OCI-LY7 (cell line): ENCODE data around the gene MANSC1. TPM values are rescaled to one million over a fixed set of nuclear protein-coding genes. Genes with fewer than 3 reads are reported as not detected.

Experiments used
- BruUV-seq: library from RNA; stranded (reverse); fragments of 400-500 nt; replicated peaks from 2 replicates; lab custom pipeline; 2021; lab: Mats Ljungman, UMichigan
- CTCF ChIA-PET: fragments of 300-600 bp; sonication (Branson Sonifier 250); formaldehyde crosslinking; loops from one replicate; lab custom pipeline; 2022; ENCODE audit warnings: antibody characterized with exemption; ENCODE audit not compliant: unreplicated experiment; lab: Charles Lee
- POLR2A ChIA-PET: fragments of 300-600 bp; sonication (Branson Sonifier 250); formaldehyde crosslinking; loops from one replicate; lab custom pipeline; 2022; ENCODE audit warnings: antibody characterized with exemption; lab: Charles Lee
- DNase-seq: peaks from one replicate; pipeline ENCODE4 v3.0.0-alpha.2; 2015; ENCODE audit warnings: low spot score
- H2AFZ ChIP-seq: fragments of 200-600 bp; sonication (generic), shearing (Covaris generic); 2 replicates; pipeline ENCODE4 v1.6.1; 2014; ENCODE audit warnings: mild to moderate bottlenecking, antibody characterized with exemption, low read length, moderate library complexity
- H3K27ac ChIP-seq: fragments of 200-600 bp; sonication (generic); 2 replicates; pipeline ENCODE4 v1.5.1; 2014; ENCODE audit warnings: mixed run types, low read depth, mild to moderate bottlenecking, moderate library complexity, low read length, inconsistent platforms; ENCODE audit not compliant: poor library complexity, severe bottlenecking
- H3K36me3 ChIP-seq: fragments of 200-600 bp; sonication (generic); 2 replicates; pipeline ENCODE4 v1.6.1; 2014; ENCODE audit warnings: mild to moderate bottlenecking, antibody characterized with exemption, low read length, moderate library complexity, mixed read lengths; ENCODE audit not compliant: insufficient read depth
- H3K4me1 ChIP-seq: fragments of 200-600 bp; sonication (generic); 2 replicates; pipeline ENCODE4 v1.5.1; 2014; ENCODE audit warnings: mild to moderate bottlenecking, low read length; ENCODE audit not compliant: insufficient read depth, poor library complexity, severe bottlenecking
- H3K4me2 ChIP-seq: fragments of 200-600 bp; sonication (generic); 2 replicates; pipeline ENCODE4 v1.6.1; 2014; ENCODE audit warnings: mild to moderate bottlenecking, low read length
- H3K4me3 ChIP-seq: fragments of 200-600 bp; sonication (generic); 2 replicates; pipeline ENCODE4 v1.5.1; 2014; ENCODE audit warnings: mild to moderate bottlenecking, low read depth, low read length; ENCODE audit not compliant: poor library complexity, severe bottlenecking
- H3K79me2 ChIP-seq: fragments of 200-600 bp; sonication (generic); 2 replicates; pipeline ENCODE4 v1.6.1; 2016; ENCODE audit warnings: low read depth, mild to moderate bottlenecking, low read length, moderate library complexity, mixed read lengths; ENCODE audit not compliant: insufficient read depth
- H3K9me2 ChIP-seq: fragments of 200-600 bp; sonication (generic); 2 replicates; pipeline ENCODE4 v1.6.1; 2016; ENCODE audit warnings: mild to moderate bottlenecking, low read length, mixed read lengths; ENCODE audit not compliant: insufficient read depth
- H3K9me3 ChIP-seq: fragments of 200-600 bp; sonication (generic); 2 replicates; pipeline ENCODE4 v1.6.1; 2014; ENCODE audit warnings: mild to moderate bottlenecking, mixed run types, low read length, mixed read lengths
- H4K20me1 ChIP-seq: fragments of 200-600 bp; sonication (generic); 2 replicates; pipeline ENCODE4 v1.6.1; 2014; ENCODE audit warnings: mild to moderate bottlenecking, antibody characterized with exemption, low read length, moderate library complexity, mixed read lengths; ENCODE audit not compliant: insufficient read depth
- EZH2phosphoT487 ChIP-seq: fragments of 200-600 bp; sonication (generic); IDR thresholded peaks from 2 replicates; pipeline ENCODE4 v1.6.1; 2018; ENCODE audit warnings: low read depth, borderline replicate concordance, mild to moderate bottlenecking, mixed run types, antibody characterized with exemption, low read length, moderate library complexity, mixed read lengths
- intact Hi-C: fragments of 100-400 bp; cut with micrococcal nuclease; formaldehyde crosslinking; loops from one replicate; pipeline ENCODE4 v1.10.0; 2022; ENCODE audit not compliant: unreplicated experiment
- total RNA-seq, 2 experiments: library from RNA; depleted of rRNA in 1 of 2; stranded (reverse); fragments of >200 nt in 1 of 2; shearing (Covaris generic) in 1 of 2; gene quantifications; 2 replicates each; pipeline ENCODE4 v1.2.3, GENCODE V29; 2014 to 2022
- TF ChIP-seq, protein P1 (sequence below): fragments of 200-600 bp; sonication (generic); conservative IDR thresholded peaks from 2 replicates; pipeline ENCODE4 v1.5.1; 2014; ENCODE audit warnings: mild to moderate bottlenecking, antibody characterized with exemption, low read length, moderate library complexity, mixed read lengths

MANSC1 gene
- total RNA-seq, 2 experiments from 2014 or later = not detected

DNA sequence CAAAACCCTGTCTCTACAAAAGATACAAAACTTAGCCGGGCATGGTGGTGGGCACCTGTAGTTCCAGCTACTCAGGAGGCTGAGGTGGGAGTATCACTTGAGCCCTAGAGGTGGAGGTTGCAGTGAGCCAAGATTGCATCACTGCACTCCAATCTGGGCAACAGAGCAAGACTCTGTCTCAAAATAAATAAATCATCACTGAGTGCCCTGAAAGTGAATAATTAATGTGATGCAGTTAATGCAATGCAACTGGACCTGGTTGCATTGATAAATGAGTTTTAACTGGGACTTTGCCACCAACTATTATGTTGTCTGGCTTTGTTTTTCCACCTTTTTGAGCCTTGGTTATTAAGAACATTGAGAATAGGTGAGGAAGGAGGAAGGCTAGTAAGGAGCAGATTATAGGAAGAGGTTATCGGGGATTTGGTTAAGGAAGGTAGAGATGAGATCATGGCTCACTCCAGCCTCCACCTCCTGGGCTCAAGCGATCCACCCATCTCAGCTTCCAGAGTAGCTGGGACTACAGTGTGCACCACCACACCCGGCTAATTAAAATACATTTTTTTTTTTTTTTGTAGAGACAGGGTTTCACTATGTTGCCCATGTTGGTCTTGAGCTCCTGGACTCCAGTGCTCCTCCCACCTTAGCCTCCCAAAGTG, 14.9 kb upstream of the MANSC1 start:
- Histone ChIP-seq H3K4me3 (no peak overlapping the region), H4K20me1 (no peaks in the 10 kb centered on the region), H3K9me3 (no peaks in the 10 kb centered on the region), H3K4me2 (no peak overlapping the region), H3K36me3 (peaks cover 19% of the 10 kb centered on the region), H2AFZ (no peak overlapping the region), H3K27ac (no peak overlapping the region), H3K9me2 (no peaks in the 10 kb centered on the region), H3K4me1 (no peaks in the 10 kb centered on the region), H3K79me2 (no peaks in the 10 kb centered on the region)
- TF ChIP-seq EZH2phosphoT487 = no peak
- TF ChIP-seq, protein P1, sequence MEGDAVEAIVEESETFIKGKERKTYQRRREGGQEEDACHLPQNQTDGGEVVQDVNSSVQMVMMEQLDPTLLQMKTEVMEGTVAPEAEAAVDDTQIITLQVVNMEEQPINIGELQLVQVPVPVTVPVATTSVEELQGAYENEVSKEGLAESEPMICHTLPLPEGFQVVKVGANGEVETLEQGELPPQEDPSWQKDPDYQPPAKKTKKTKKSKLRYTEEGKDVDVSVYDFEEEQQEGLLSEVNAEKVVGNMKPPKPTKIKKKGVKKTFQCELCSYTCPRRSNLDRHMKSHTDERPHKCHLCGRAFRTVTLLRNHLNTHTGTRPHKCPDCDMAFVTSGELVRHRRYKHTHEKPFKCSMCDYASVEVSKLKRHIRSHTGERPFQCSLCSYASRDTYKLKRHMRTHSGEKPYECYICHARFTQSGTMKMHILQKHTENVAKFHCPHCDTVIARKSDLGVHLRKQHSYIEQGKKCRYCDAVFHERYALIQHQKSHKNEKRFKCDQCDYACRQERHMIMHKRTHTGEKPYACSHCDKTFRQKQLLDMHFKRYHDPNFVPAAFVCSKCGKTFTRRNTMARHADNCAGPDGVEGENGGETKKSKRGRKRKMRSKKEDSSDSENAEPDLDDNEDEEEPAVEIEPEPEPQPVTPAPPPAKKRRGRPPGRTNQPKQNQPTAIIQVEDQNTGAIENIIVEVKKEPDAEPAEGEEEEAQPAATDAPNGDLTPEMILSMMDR = no peak
- ChIA-PET POLR2A (interaction anchor here (0.6 to 1.5 kb wide), 4 partner anchors 8 to 607 kb away, joined by 3 to 4 read pairs (median 4); partner anchors contain the start of gene BORCS5), CTCF (no interaction called here)
- intact Hi-C loops = loop anchor here (5.0 kb wide), 1 partner anchor 62 kb away; no protein-coding TSS in a partner anchor
- no peak for DNase-seq
- BruUV-seq = no TSS peak

DNA sequence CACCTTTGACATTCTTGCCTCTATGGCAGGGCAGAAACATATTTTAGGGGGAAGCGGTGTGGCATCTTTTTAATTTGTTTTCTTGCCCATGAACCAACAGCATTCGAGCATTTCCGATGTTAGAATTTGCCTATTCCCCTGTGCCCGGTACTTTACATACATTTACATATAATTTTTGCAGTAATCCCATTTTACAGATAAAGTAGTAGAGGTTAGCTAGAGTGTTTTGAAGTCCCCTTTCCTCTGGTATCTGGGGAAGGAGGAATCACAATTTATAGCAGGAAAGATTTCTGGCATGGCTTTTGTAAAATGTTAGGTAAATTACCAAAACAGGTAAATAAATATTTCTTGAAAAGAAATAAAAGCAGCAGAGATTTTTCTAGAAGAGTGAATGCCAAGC, 8.5 kb upstream of the MANSC1 start:
- POLR2A ChIA-PET = interaction anchor here (0.6 to 3.4 kb wide), 14 partner anchors 9 to 1753 kb away, joined by 3 to 24 read pairs (median 4); no protein-coding TSS in a partner anchor
- H3K36me3 ChIP-seq = peaks cover 15% of the 10 kb centered on the region
- H3K9me3 ChIP-seq = no peaks in the 10 kb centered on the region
- H4K20me1 ChIP-seq = no peaks in the 10 kb centered on the region
- H3K79me2 ChIP-seq = peaks cover 18% of the 10 kb centered on the region; the same call in 1 of the 2 replicates
- H2AFZ ChIP-seq = peak overlapping the region; percentile 95; the same call in 1 of the 2 replicates
- peak; percentile 33 for DNase-seq
- TF ChIP-seq, protein P1 = no peak
- no peak for TF ChIP-seq EZH2phosphoT487
- peak overlapping the region; percentile 81 for H3K4me3 ChIP-seq
- H3K4me1 ChIP-seq = peaks cover 18% of the 10 kb centered on the region
- H3K9me2 ChIP-seq = no peaks in the 10 kb centered on the region
- H3K27ac ChIP-seq = peak overlapping the region; percentile 82
- H3K4me2 ChIP-seq = peak overlapping the region; percentile 99
- BruUV-seq = no TSS peak
- intact Hi-C loops = loop anchor here (5.0 to 10.0 kb wide), 3 partner anchors 204 to 1964 kb away; partner anchors contain the start of genes DUSP16 and KLRK1
- CTCF ChIA-PET = no interaction called here
